Measurements from ENCODE around the gene LRRC49.

Gene LRRC49

DNA sequence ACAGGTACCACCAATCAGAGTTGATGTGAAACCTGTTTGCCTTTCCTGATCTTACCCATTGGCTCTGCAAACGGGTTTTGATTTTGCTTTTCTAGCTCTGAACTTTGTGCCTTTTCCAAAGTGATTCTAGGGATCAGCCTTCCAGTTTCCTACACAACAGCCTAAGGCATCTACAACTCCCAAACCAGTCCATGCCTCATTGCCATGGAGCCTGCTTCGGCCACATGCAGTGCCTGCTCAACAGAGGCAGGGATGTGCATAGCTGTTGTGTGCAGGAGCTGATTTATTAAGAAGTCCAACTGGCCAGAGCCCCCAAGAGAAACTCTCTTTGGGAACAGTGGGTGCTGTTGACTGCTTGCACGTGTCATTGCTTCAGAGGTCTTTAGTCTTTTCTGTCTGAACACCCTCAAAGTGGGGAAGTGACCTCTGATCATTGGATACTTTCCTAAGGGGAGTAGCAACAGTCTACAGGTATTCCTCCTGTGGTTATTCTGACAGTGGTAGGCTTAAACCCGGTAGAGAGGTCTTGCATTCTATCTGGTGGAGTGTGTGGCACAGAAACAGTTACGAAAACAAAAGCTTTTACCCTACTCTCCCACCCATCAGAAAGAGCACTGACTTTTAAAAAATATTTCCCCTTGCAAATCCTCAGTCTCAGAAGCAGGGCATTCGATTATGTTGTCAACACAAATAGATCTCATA is 186.0 kb downstream of the LRRC49 start:
- no peak for DNase-seq (ENCODE audit: extremely low spot score)
- POLR2A ChIA-PET: no interaction called here
- TF ChIP-seq FOXA1 (IDR thresholded peaks at IDR 0.05): no peak
- CTCF ChIA-PET: interaction anchor here (0.5 to 0.6 kb wide), 3 partner anchors 15 to 244 kb away, joined by 3 read pairs; no protein-coding TSS in a partner anchor

DNA sequence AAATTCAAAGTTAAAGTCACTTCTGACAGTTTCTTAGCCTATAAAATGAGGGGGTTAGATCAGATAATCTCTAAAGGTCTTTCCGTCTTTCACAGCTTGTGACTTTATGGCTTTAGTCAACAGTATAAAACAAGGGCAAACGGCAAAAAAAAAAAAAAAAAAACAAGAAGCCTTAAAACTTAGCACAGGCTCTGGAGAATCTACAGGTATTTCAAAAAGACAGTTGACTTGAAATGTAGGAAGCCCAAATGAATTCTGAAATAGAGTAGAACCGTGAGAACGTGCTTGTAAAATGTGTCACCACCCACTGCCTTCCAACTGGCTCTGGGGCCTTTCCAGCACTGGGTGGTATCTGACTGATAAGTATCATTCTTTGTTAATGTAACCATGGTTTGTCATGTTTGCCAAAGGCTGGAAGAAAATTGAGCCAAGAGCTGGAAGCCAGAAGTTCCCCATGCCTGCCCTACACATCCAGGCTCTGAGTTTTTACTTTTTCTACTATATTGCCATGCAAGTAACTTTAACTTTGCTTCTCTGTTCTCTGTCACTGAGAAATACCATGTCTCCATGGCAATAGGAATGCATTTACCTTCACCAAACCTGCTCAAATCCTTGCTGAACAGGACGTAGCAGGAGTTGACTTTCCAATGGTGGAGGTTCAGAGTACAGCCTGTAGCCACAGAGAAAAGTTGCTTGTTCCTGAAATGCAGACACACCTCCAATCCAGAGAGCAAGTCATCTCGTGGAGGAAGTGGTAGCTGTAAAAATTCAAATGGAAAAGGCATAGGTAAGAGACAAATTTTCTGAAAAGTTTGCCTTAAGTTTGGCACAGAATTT is 186.8 kb downstream of the LRRC49 start:
- TF ChIP-seq FOXA1 (IDR thresholded peaks at IDR 0.05) (peak; percentile 51; the same call in 1 of the 2 replicates), FOXM1 (IDR thresholded peaks at IDR 0.05; ENCODE audit: borderline replicate concordance) (no peak), CTBP1 (IDR thresholded peaks at IDR 0.05; ENCODE audit: borderline replicate concordance) (peak; percentile 73; the same call in 1 of the 2 replicates), HDGF (IDR thresholded peaks at IDR 0.05; ENCODE audit: borderline replicate concordance) (no peak), BHLHE40 (IDR thresholded peaks at IDR 0.05; ENCODE audit: borderline replicate concordance) (no peak), SP1 (IDR thresholded peaks at IDR 0.05) (no peak), ZNF384 (IDR thresholded peaks at IDR 0.05) (peak; percentile 92)
- TF ChIP-seq, protein P1, sequence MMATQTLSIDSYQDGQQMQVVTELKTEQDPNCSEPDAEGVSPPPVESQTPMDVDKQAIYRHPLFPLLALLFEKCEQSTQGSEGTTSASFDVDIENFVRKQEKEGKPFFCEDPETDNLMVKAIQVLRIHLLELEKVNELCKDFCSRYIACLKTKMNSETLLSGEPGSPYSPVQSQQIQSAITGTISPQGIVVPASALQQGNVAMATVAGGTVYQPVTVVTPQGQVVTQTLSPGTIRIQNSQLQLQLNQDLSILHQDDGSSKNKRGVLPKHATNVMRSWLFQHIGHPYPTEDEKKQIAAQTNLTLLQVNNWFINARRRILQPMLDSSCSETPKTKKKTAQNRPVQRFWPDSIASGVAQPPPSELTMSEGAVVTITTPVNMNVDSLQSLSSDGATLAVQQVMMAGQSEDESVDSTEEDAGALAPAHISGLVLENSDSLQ (IDR thresholded peaks at IDR 0.05): peak; percentile 88
- POLR2A ChIA-PET: no interaction called here
- CTCF ChIA-PET: interaction anchor here (0.5 to 0.6 kb wide), 3 partner anchors 15 to 244 kb away, joined by 3 read pairs; no protein-coding TSS in a partner anchor
- DNase-seq (ENCODE audit: extremely low spot score): peak; percentile 38

DNA sequence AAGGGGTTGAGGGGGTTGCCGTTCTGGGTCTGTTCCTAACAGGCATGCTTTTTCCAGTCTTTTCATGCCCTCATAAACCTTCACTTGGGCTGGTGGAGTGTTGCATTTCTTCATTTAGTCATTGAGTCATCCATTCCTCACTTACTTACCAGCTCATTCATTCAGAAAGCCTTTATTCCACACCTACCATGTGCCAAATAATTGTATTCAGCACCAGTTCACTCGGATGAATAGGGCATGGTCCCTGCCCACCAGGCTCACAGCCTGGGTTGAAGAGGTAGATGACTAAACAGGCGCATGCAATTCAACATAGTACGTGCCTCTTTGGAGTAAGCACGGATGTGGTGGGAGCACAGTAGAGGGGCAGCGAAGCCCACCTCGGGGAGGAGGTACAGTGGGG is 187.5 kb downstream of the LRRC49 start:
- no peak for TF ChIP-seq ARNT (IDR thresholded peaks at IDR 0.05)
- TF ChIP-seq HDGF (IDR thresholded peaks at IDR 0.05; ENCODE audit: borderline replicate concordance): no peak
- TF ChIP-seq FOXK2 (IDR thresholded peaks at IDR 0.05): no peak
- no peak for TF ChIP-seq FOXA1 (IDR thresholded peaks at IDR 0.05)
- no peak for TF ChIP-seq SP1 (IDR thresholded peaks at IDR 0.05)
- TF ChIP-seq ELF4 (IDR thresholded peaks at IDR 0.05): no peak
- CTCF ChIA-PET: no interaction called here
- POLR2A ChIA-PET: no interaction called here
- no peak for DNase-seq (ENCODE audit: extremely low spot score)

DNA sequence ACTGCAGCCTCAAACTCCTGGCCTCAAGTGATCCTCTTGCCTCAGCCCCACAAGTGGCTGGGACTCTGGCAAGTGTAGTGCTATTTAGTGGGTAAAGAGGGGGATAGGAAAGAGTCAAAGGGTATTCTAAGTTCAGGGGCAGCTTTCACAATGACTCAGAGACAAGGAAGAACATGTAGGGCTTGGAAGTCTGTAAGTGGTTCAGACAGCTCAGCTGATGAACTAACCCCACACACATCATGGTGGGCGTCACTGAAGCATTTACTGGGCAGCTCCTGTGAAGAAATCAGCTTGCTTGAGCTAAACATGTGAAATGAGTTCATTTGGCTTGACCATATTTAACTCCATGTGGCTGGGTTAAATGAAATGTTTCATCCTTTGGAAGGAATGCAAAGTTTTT is 188.1 kb downstream of the LRRC49 start:
- TF ChIP-seq HDGF (IDR thresholded peaks at IDR 0.05; ENCODE audit: borderline replicate concordance): no peak
- TF ChIP-seq ZNF384 (IDR thresholded peaks at IDR 0.05): no peak
- TF ChIP-seq, protein P1 (IDR thresholded peaks at IDR 0.05): no peak
- no peak for TF ChIP-seq FOXM1 (IDR thresholded peaks at IDR 0.05; ENCODE audit: borderline replicate concordance)
- TF ChIP-seq LEF1 (IDR thresholded peaks at IDR 0.05; ENCODE audit: borderline replicate concordance): no peak
- no peak for TF ChIP-seq BHLHE40 (IDR thresholded peaks at IDR 0.05; ENCODE audit: borderline replicate concordance)
- no peak for TF ChIP-seq ELF4 (IDR thresholded peaks at IDR 0.05)
- no peak for TF ChIP-seq CTBP1 (IDR thresholded peaks at IDR 0.05; ENCODE audit: borderline replicate concordance)
- ChIA-PET POLR2A (no interaction called here), CTCF (no interaction called here)
- DNase-seq (ENCODE audit: extremely low spot score): no peak

DNA sequence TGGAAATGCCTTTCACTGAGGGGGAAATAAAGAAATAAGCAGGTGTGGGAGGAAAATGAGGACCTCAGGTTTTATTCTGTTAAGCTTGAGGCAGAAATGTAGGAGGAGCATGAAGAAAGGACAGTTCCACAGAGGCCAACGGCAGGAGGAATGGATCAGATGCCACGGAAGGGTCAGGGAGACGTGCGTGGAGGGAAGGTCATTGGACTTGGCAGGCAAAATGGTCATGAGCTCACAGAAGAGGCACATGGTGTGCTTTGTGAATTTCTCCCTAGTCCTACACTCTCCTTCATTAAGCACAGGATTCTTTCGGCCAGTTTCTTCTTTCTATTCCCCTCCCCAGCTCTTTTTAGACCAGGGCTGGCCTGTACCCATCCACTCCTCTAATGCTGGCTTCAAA is 190.2 kb downstream of the LRRC49 start:
- TF ChIP-seq SUZ12 (IDR thresholded peaks at IDR 0.05): no peak
- no peak for DNase-seq (ENCODE audit: extremely low spot score)
- CTCF ChIA-PET: no interaction called here
- POLR2A ChIA-PET: no interaction called here

DNA sequence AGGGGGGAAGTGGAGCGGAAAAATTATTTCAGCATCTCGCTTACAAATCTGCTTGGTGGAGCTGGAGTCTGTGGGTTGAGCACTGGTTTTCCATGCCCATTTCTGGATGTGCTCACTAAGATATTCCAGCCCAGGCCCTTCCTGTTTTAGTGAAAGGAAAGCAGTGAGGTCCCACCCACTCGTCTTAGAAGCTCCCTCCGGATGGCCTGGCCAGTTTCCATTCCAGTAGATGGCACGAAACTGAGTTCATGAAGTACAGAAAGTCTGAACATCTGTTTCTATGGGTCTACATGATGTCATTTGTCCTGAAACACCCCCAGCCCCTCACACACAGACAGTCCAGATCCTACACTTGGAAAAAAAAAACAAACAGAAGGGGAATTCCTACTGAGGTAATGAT is 190.7 kb downstream of the LRRC49 start:
- POLR2A ChIA-PET: no interaction called here
- CTCF ChIA-PET: interaction anchor here (1.0 to 1.4 kb wide), 2 partner anchors 31 to 72 kb away, joined by 3 read pairs; no protein-coding TSS in a partner anchor
- no peak for DNase-seq (ENCODE audit: extremely low spot score)

More for the DNA sequence above, 190.7 kb downstream of the LRRC49 start:
- no peak for TF ChIP-seq FOXM1 (IDR thresholded peaks at IDR 0.05; ENCODE audit: borderline replicate concordance)
- no peak for TF ChIP-seq TARDBP (IDR thresholded peaks at IDR 0.05)
- no peak for TF ChIP-seq SUZ12 (IDR thresholded peaks at IDR 0.05)
- TF ChIP-seq ELF4 (IDR thresholded peaks at IDR 0.05): no peak
- TF ChIP-seq, protein P1 (IDR thresholded peaks at IDR 0.05): no peak
- TF ChIP-seq NFRKB (IDR thresholded peaks at IDR 0.05): no peak
- no peak for TF ChIP-seq FOXK2 (IDR thresholded peaks at IDR 0.05)
- no peak for TF ChIP-seq SP1 (IDR thresholded peaks at IDR 0.05)
- TF ChIP-seq CTBP1 (IDR thresholded peaks at IDR 0.05; ENCODE audit: borderline replicate concordance): no peak
- TF ChIP-seq ZNF384 (IDR thresholded peaks at IDR 0.05): no peak
- no peak for TF ChIP-seq BHLHE40 (IDR thresholded peaks at IDR 0.05; ENCODE audit: borderline replicate concordance)
- TF ChIP-seq LEF1 (IDR thresholded peaks at IDR 0.05; ENCODE audit: borderline replicate concordance): no peak
- no peak for TF ChIP-seq HDGF (IDR thresholded peaks at IDR 0.05; ENCODE audit: borderline replicate concordance)
- TF ChIP-seq FOXA1 (IDR thresholded peaks at IDR 0.05): no peak
- TF ChIP-seq ARNT (IDR thresholded peaks at IDR 0.05): no peak
- TF ChIP-seq L3MBTL2 (conservative IDR thresholded peaks at IDR 0.05): no peak
